Measurements from ENCODE around the gene VWA2.

DNA sequence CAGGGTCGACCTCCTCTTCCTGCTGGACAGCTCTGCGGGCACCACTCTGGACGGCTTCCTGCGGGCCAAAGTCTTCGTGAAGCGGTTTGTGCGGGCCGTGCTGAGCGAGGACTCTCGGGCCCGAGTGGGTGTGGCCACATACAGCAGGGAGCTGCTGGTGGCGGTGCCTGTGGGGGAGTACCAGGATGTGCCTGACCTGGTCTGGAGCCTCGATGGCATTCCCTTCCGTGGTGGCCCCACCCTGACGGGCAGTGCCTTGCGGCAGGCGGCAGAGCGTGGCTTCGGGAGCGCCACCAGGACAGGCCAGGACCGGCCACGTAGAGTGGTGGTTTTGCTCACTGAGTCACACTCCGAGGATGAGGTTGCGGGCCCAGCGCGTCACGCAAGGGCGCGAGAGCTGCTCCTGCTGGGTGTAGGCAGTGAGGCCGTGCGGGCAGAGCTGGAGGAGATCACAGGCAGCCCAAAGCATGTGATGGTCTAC is 46.9 kb downstream of the VWA2 start:
- TF ChIP-seq FOXM1 (IDR thresholded peaks at IDR 0.05; ENCODE audit: borderline replicate concordance, low read depth) (no peak), CEBPB (IDR thresholded peaks at IDR 0.05) (no peak), EP300 (IDR thresholded peaks at IDR 0.05; ENCODE audit: borderline replicate concordance) (no peak), CREB1 (IDR thresholded peaks at IDR 0.05; ENCODE audit: low read depth) (no peak), ZBTB7A (IDR thresholded peaks at IDR 0.05; ENCODE audit: low read depth) (no peak), RAD21 (IDR thresholded peaks at IDR 0.05; ENCODE audit: low read depth) (no peak), NFIC (IDR thresholded peaks at IDR 0.05) (no peak), TEAD4 (IDR thresholded peaks at IDR 0.05) (no peak; the same call in 1 of the 2 replicates), YY1 (IDR thresholded peaks at IDR 0.05; ENCODE audit: low read depth) (no peak), TCF12 (IDR thresholded peaks at IDR 0.05; ENCODE audit: low read depth) (0 out of 2 replicates have a peak, but pooled peaks have one; percentile 23), TAF1 (IDR thresholded peaks at IDR 0.05; ENCODE audit: low read depth) (no peak), EGR1 (IDR thresholded peaks at IDR 0.05) (no peak)
- TF ChIP-seq, protein P1, sequence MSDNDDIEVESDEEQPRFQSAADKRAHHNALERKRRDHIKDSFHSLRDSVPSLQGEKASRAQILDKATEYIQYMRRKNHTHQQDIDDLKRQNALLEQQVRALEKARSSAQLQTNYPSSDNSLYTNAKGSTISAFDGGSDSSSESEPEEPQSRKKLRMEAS (IDR thresholded peaks at IDR 0.05) = peak; percentile 50
- TF ChIP-seq, protein P2, sequence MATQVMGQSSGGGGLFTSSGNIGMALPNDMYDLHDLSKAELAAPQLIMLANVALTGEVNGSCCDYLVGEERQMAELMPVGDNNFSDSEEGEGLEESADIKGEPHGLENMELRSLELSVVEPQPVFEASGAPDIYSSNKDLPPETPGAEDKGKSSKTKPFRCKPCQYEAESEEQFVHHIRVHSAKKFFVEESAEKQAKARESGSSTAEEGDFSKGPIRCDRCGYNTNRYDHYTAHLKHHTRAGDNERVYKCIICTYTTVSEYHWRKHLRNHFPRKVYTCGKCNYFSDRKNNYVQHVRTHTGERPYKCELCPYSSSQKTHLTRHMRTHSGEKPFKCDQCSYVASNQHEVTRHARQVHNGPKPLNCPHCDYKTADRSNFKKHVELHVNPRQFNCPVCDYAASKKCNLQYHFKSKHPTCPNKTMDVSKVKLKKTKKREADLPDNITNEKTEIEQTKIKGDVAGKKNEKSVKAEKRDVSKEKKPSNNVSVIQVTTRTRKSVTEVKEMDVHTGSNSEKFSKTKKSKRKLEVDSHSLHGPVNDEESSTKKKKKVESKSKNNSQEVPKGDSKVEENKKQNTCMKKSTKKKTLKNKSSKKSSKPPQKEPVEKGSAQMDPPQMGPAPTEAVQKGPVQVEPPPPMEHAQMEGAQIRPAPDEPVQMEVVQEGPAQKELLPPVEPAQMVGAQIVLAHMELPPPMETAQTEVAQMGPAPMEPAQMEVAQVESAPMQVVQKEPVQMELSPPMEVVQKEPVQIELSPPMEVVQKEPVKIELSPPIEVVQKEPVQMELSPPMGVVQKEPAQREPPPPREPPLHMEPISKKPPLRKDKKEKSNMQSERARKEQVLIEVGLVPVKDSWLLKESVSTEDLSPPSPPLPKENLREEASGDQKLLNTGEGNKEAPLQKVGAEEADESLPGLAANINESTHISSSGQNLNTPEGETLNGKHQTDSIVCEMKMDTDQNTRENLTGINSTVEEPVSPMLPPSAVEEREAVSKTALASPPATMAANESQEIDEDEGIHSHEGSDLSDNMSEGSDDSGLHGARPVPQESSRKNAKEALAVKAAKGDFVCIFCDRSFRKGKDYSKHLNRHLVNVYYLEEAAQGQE (IDR thresholded peaks at IDR 0.05; ENCODE audit: low read depth) = peak; percentile 52

Measured in Ishikawa (cell line).